ENCODE results near the gene LTBP1. TPM values are rescaled to one million over a fixed set of nuclear protein-coding genes. Genes with fewer than 3 reads are reported as not detected.

Gene LTBP1
- total and polyA plus RNA-seq, 2 of the 13 experiments (the other 11 are each of a cell fraction or from before 2014, with no cell fraction given): 0.12 to 0.22 TPM

- FAIRE-seq: no peak
- TF ChIP-seq ZFAT (CRISPR knock-in tag; conservative IDR thresholded peaks at IDR 0.05): no peak
- TF ChIP-seq IKZF4 (CRISPR knock-in tag; IDR thresholded peaks at IDR 0.05; ENCODE audit: borderline replicate concordance, low read depth, not compliant biosample characterization): no peak
- no peak for TF ChIP-seq TP53 (CRISPR knock-in tag; conservative IDR thresholded peaks at IDR 0.05)
- TF ChIP-seq ZNF761 (CRISPR knock-in tag; conservative IDR thresholded peaks at IDR 0.05): no peak
- TF ChIP-seq ZNF232 (CRISPR knock-in tag; IDR thresholded peaks at IDR 0.05; ENCODE audit: borderline replicate concordance): no peak
- no peak for TF ChIP-seq DPF2 (CRISPR knock-in tag; IDR thresholded peaks at IDR 0.05; ENCODE audit: borderline replicate concordance, low read depth)
- TF ChIP-seq KLF13 (CRISPR knock-in tag; IDR thresholded peaks at IDR 0.05): no peak
- TF ChIP-seq PRMT3 (CRISPR knock-in tag; IDR thresholded peaks at IDR 0.05; ENCODE audit: borderline replicate concordance, low read depth): no peak
- H3K36me3 ChIP-seq (replicated peaks in 1 of 2; ENCODE audit: control insufficient read depth in 1 of 2, insufficient read depth in 2 of 2, low read length in 2 of 2): no peaks in the 10 kb centered on the region
- ATAC-seq: no peak
- H2AFZ ChIP-seq (ENCODE audit: low read length): no peak overlapping the region
- no peak overlapping the region for H3K9ac ChIP-seq (ENCODE audit: insufficient read depth, low read depth, low read length)
- intact Hi-C loops (cut with micrococcal nuclease; ENCODE audit: unreplicated experiment): no loop called here
- DNase-seq (ENCODE audit: low spot score): no peak
- POLR2A ChIA-PET: no interaction called here
- no peaks in the 10 kb centered on the region for H3K4me1 ChIP-seq (ENCODE audit: insufficient read depth, low read length)
- H3K27me3 ChIP-seq (ENCODE audit: control insufficient read depth in 1 of 2, insufficient read depth in 2 of 2, low read length in 2 of 2): no peaks in the 10 kb centered on the region
- no peak overlapping the region for H3K27ac ChIP-seq (ENCODE audit: extremely low read length, insufficient read depth, low read length)
- in situ Hi-C loops (cut with HindIII; ENCODE audit: extremely low pct_ligation_motif_present, low pct_unique_long_range_greater_than_20kb): no loop called here
- no peaks in the 10 kb centered on the region for H3K9me3 ChIP-seq (ENCODE audit: low read length)
- H3K79me2 ChIP-seq (ENCODE audit: insufficient read depth, low read length): no peaks in the 10 kb centered on the region
- H3K4me3 ChIP-seq (replicated peaks in 1 of 3; ENCODE audit: insufficient read depth in 1 of 3, low read depth in 2 of 3, low read length in 3 of 3): no peak overlapping the region
- no peaks in the 10 kb centered on the region for H4K20me1 ChIP-seq (ENCODE audit: insufficient read depth, low read length)
- 40% methylated on average over 4 of the region's 4 CpGs for WGBS (ENCODE audit: low lambda C conversion rate)
- BruUV-seq (replicated peaks): no TSS peak
- CTCF ChIA-PET (ENCODE audit: low intra/inter-chr PET ratio, low total read pairs): no interaction called here
- H3K4me2 ChIP-seq (ENCODE audit: low read depth, low read length): no peak overlapping the region
Observed at GRCh38 chr2:33116799-33117198, 170.0 kb downstream of the LTBP1 start.

GRCh38 chr2:33118651-33119050, 171.9 kb downstream of the LTBP1 start:
- Histone ChIP-seq H2AFZ (ENCODE audit: low read length) (no peak overlapping the region), H3K9me3 (ENCODE audit: low read length) (no peaks in the 10 kb centered on the region), H3K9ac (ENCODE audit: insufficient read depth, low read depth, low read length) (no peak overlapping the region), H3K79me2 (ENCODE audit: insufficient read depth, low read length) (no peaks in the 10 kb centered on the region), H3K27me3 (ENCODE audit: control insufficient read depth in 1 of 2, insufficient read depth in 2 of 2, low read length in 2 of 2) (no peaks in the 10 kb centered on the region), H4K20me1 (ENCODE audit: insufficient read depth, low read length) (no peaks in the 10 kb centered on the region), H3K4me3 (replicated peaks in 1 of 3; ENCODE audit: insufficient read depth in 1 of 3, low read depth in 2 of 3, low read length in 3 of 3) (no peak overlapping the region), H3K27ac (ENCODE audit: extremely low read length, insufficient read depth, low read length) (no peak overlapping the region), H3K36me3 (replicated peaks in 1 of 2; ENCODE audit: control insufficient read depth in 1 of 2, insufficient read depth in 2 of 2, low read length in 2 of 2) (no peaks in the 10 kb centered on the region), H3K4me1 (ENCODE audit: insufficient read depth, low read length) (no peaks in the 10 kb centered on the region), H3K4me2 (ENCODE audit: low read depth, low read length) (no peak overlapping the region)
- CTCF ChIA-PET (ENCODE audit: low intra/inter-chr PET ratio, low total read pairs): no interaction called here
- POLR2A ChIA-PET: no interaction called here
- 31% methylated on average over 6 of the region's 6 CpGs for WGBS (ENCODE audit: low lambda C conversion rate)
- DNase-seq (ENCODE audit: low spot score) (no peak), FAIRE-seq (no peak), ATAC-seq (no peak)
- intact Hi-C loops (cut with micrococcal nuclease; ENCODE audit: unreplicated experiment): no loop called here
- no TSS peak for BruUV-seq (replicated peaks)
- in situ Hi-C loops (cut with HindIII; ENCODE audit: extremely low pct_ligation_motif_present, low pct_unique_long_range_greater_than_20kb): no loop called here
- TF ChIP-seq RXRB (CRISPR knock-in tag; IDR thresholded peaks at IDR 0.05; ENCODE audit: borderline replicate concordance): no peak
- no peak for TF ChIP-seq ZNF816 (CRISPR knock-in tag; IDR thresholded peaks at IDR 0.05; ENCODE audit: borderline replicate concordance)
- no peak for TF ChIP-seq FUBP1 (CRISPR knock-in tag; IDR thresholded peaks at IDR 0.05; ENCODE audit: borderline replicate concordance)
- no peak for TF ChIP-seq PATZ1 (CRISPR knock-in tag; IDR thresholded peaks at IDR 0.05)
- TF ChIP-seq KAT8 (CRISPR knock-in tag; IDR thresholded peaks at IDR 0.05): no peak
- no peak for TF ChIP-seq MZF1 (CRISPR knock-in tag; IDR thresholded peaks at IDR 0.05; ENCODE audit: borderline replicate concordance)
- no peak for TF ChIP-seq ZNF841 (CRISPR knock-in tag; IDR thresholded peaks at IDR 0.05; ENCODE audit: borderline replicate concordance)

Measured in HepG2 (cell line).